Measurements from ENCODE around the gene SLCO1B3. TPM values are rescaled to one million over a fixed set of nuclear protein-coding genes. Genes with fewer than 3 reads are reported as not detected.

Gene SLCO1B3
- total RNA-seq, 1 donor from 2014 or later: not detected

- TF ChIP-seq, protein P1, sequence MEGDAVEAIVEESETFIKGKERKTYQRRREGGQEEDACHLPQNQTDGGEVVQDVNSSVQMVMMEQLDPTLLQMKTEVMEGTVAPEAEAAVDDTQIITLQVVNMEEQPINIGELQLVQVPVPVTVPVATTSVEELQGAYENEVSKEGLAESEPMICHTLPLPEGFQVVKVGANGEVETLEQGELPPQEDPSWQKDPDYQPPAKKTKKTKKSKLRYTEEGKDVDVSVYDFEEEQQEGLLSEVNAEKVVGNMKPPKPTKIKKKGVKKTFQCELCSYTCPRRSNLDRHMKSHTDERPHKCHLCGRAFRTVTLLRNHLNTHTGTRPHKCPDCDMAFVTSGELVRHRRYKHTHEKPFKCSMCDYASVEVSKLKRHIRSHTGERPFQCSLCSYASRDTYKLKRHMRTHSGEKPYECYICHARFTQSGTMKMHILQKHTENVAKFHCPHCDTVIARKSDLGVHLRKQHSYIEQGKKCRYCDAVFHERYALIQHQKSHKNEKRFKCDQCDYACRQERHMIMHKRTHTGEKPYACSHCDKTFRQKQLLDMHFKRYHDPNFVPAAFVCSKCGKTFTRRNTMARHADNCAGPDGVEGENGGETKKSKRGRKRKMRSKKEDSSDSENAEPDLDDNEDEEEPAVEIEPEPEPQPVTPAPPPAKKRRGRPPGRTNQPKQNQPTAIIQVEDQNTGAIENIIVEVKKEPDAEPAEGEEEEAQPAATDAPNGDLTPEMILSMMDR (IDR thresholded peaks at IDR 0.05): no peak
- no peak for ATAC-seq (ENCODE audit: low read depth)
- H3K27ac Mint-ChIP-seq: no peak overlapping the region
- intact Hi-C loops (cut with micrococcal nuclease): no loop called here
- ChIA-PET POLR2A (no interaction called here), CTCF (no interaction called here)
- no peaks in the 10 kb centered on the region for H3K4me1 Mint-ChIP-seq
- H3K27me3 Mint-ChIP-seq: no peaks in the 10 kb centered on the region
- no peak overlapping the region for H3K4me3 Mint-ChIP-seq
- DNase-seq: no peak
- H3K36me3 Mint-ChIP-seq (ENCODE audit: low read depth): no peaks in the 10 kb centered on the region
- H3K9me3 Mint-ChIP-seq: peaks cover 2% of the 10 kb centered on the region
These were observed 153.3 kb downstream of the SLCO1B3 start for GRCh38 chr12:20963762-20964161.

Other genes with a start within 250 kb of the SLCO1B3 start
- gene SLCO1C1, start 115.4 kb upstream of the SLCO1B3 start, total RNA-seq: not detected in 2 replicates

Data from activated B cell treated with CpG ODN at 0.5 μM for 24 hours (primary cell).